Liver (tissue), 9 donors: Measurements from ENCODE around the gene PALLD. TPM values are rescaled to one million over a fixed set of nuclear protein-coding genes. Genes with fewer than 3 reads are reported as not detected.
"Not testable (repeated sequence)": the region's sequence is repeated elsewhere in the genome, so short reads cannot be mapped to it uniquely, and the experiment has no call there.

Experiments
- DNase-seq: peaks from one replicate; pipeline ENCODE4 v3.0.0-alpha.2; 2017; ENCODE audit warnings: low spot score
- H3K27ac ChIP-seq, 2 donors: one replicate each; pipeline ENCODE4 v1.7.0; 2013; ENCODE audit warnings: inconsistent platforms in 2 of 2, low read length in 2 of 2, control low read depth in 1 of 2, low read depth in 1 of 2, mild to moderate bottlenecking in 1 of 2
- H3K27me3 ChIP-seq, 4 donors: one replicate each; pipeline versions ENCODE4 v1.6.1 to v1.7.0; 2013; ENCODE audit warnings: low read length in 3 of 4, inconsistent platforms in 1 of 4, mild to moderate bottlenecking in 1 of 4, moderate library complexity in 1 of 4; ENCODE audit not compliant: control insufficient read depth in 4 of 4, insufficient read depth in 4 of 4
- H3K36me3 ChIP-seq, 4 donors: one replicate each; pipeline versions ENCODE4 v1.6.1 to v1.7.0; 2013; ENCODE audit warnings: low read length in 3 of 4, mild to moderate bottlenecking in 3 of 4, low read depth in 1 of 4, moderate library complexity in 1 of 4; ENCODE audit not compliant: control insufficient read depth in 4 of 4, insufficient read depth in 3 of 4
- H3K4me1 ChIP-seq, 4 donors: one replicate each; pipeline versions ENCODE4 v1.6.1 to v1.7.0; 2013; ENCODE audit warnings: low read length in 3 of 4, mild to moderate bottlenecking in 3 of 4, moderate library complexity in 1 of 4; ENCODE audit not compliant: control insufficient read depth in 4 of 4, insufficient read depth in 4 of 4
- H3K4me3 ChIP-seq, 3 donors: one replicate each; pipeline versions ENCODE4 v1.6.1 to v1.7.0; 2013; ENCODE audit warnings: low read length in 3 of 3, control low read depth in 1 of 3, low read depth in 1 of 3, mild to moderate bottlenecking in 1 of 3
- H3K9ac ChIP-seq, 2 donors: one replicate each; pipeline ENCODE4 v1.7.0; 2013; ENCODE audit warnings: low read length in 2 of 2, mild to moderate bottlenecking in 2 of 2, moderate library complexity in 2 of 2, control low read depth in 1 of 2, low read depth in 1 of 2
- H3K9me3 ChIP-seq, 4 donors: one replicate each; pipeline versions ENCODE4 v1.6.1 to v1.7.0; 2013; ENCODE audit warnings: low read length in 3 of 4; ENCODE audit not compliant: control insufficient read depth in 4 of 4
- ATF3 ChIP-seq: IDR thresholded peaks from 2 replicates; pipeline ENCODE4 v1.6.1; 2016; ENCODE audit warnings: antibody characterized with exemption
- CTCF ChIP-seq: fragments of 150-350 bp; IDR thresholded peaks from 2 replicates; pipeline ENCODE4 v1.5.1; 2017; ENCODE audit warnings: improper control_type of control experiment, low read depth, low read length; ENCODE audit not compliant: missing input control
- FOXA2 ChIP-seq: IDR thresholded peaks from 2 replicates; pipeline ENCODE4 v1.6.1; 2016; ENCODE audit warnings: antibody characterized with exemption
- GABPA ChIP-seq, 2 donors: IDR thresholded peaks in 1 of 2; conservative IDR thresholded peaks in 1 of 2; 2 replicates each; pipeline ENCODE4 v1.6.1; 2016; ENCODE audit warnings: antibody characterized with exemption in 2 of 2, mild to moderate bottlenecking in 1 of 2, moderate library complexity in 1 of 2
- HNF4G ChIP-seq: IDR thresholded peaks from 2 replicates; pipeline ENCODE4 v1.6.1; 2016; ENCODE audit warnings: antibody characterized with exemption
- MAX ChIP-seq: IDR thresholded peaks from 2 replicates; pipeline ENCODE4 v1.6.1; 2016; ENCODE audit warnings: antibody characterized with exemption
- NR2F2 ChIP-seq: IDR thresholded peaks from 2 replicates; pipeline ENCODE4 v1.6.1; 2016; ENCODE audit warnings: antibody characterized with exemption
- RXRA ChIP-seq, 2 donors: IDR thresholded peaks; 2 replicates each; pipeline ENCODE4 v1.6.1; 2017 to 2018; ENCODE audit warnings: antibody characterized with exemption in 2 of 2, mild to moderate bottlenecking in 1 of 2
- SP1 ChIP-seq: IDR thresholded peaks from 2 replicates; pipeline ENCODE4 v1.6.1; 2018; ENCODE audit warnings: antibody characterized with exemption, mild to moderate bottlenecking
- YY1 ChIP-seq: IDR thresholded peaks from 2 replicates; pipeline ENCODE4 v1.6.1; 2016; ENCODE audit warnings: antibody characterized with exemption, mild to moderate bottlenecking
- ZBTB33 ChIP-seq: IDR thresholded peaks from 2 replicates; pipeline ENCODE4 v1.6.1; 2016; ENCODE audit warnings: antibody characterized with exemption
- WGBS: extraction: QIAGEN DNeasy Blood & Tissue Kit; methylation state at CpG from one replicate; pipeline ENCODE4 v1.1.7; 2013; 5-methylcytosine and 5-hydroxymethylcytosine counted together
- polyA plus RNA-seq, 2 donors: library from polyadenylated mRNA; stranded (reverse) in 1 of 2; unstranded in 1 of 2; fragments of 200-250 nt in 1 of 2; fragments of >200 nt in 1 of 2; fragmentation: Nextera tagmentation in 1 of 2; extraction: Ambion mirVana in 1 of 2; gene quantifications; one replicate each; pipeline versions ENCODE4 v1.2.1 to v1.2.3, GENCODE V29; 2013 to 2015
- total RNA-seq, 2 donors: library from RNA; depleted of rRNA; stranded (reverse); fragments of >200 nt; gene quantifications; one replicate each; pipeline ENCODE4 v1.2.3, GENCODE V29; 2014
- donor health status: healthy.
- donor health status: healthy.
- donor health status: healthy.
- donor health status: healthy.
- donor health status: healthy.

PALLD gene
- total and polyA plus RNA-seq, 4 donors: 9.0 to 26.3 (median 14.7) TPM

- no peak overlapping the region for H3K4me3 ChIP-seq
- H3K9me3 ChIP-seq: no peaks in the 10 kb centered on the region
- no peak for DNase-seq
- WGBS: 94% methylated on average over 5 of the region's 5 CpGs
- no peaks in the 10 kb centered on the region for H3K27me3 ChIP-seq
- no peak overlapping the region for H3K9ac ChIP-seq
- peaks cover under 1 to 10% (median 6%) of the 10 kb centered on the region in 4 donors for H3K36me3 ChIP-seq
- H3K4me1 ChIP-seq: no peaks in the 10 kb centered on the region
- no peak for TF ChIP-seq ZBTB33
- no peak for TF ChIP-seq FOXA2
- no peak for TF ChIP-seq ATF3
- TF ChIP-seq SP1: no peak
- H3K27ac ChIP-seq: no peak overlapping the region
These were observed 43.7 kb upstream of the PALLD start for GRCh38 chr4:168453146-168453545.

GRCh38 chr4:168458256-168458655, 38.6 kb upstream of the PALLD start:
- H3K27me3 ChIP-seq, H3K9ac ChIP-seq, H3K4me1 ChIP-seq, H3K36me3 ChIP-seq, H3K4me3 ChIP-seq, DNase-seq, H3K27ac ChIP-seq, H3K9me3 ChIP-seq: not testable (repeated sequence)
- WGBS: 97% methylated on average over 2 of the region's 2 CpGs

- WGBS: 84% methylated on average over 4 of the region's 4 CpGs
- TF ChIP-seq RXRA (IDR thresholded peaks at IDR 0.05): no peak
- no peak for DNase-seq
These were observed 35.0 kb upstream of the PALLD start for GRCh38 chr4:168461821-168462220.

GRCh38 chr4:168472920-168473319, 23.9 kb upstream of the PALLD start:
- Histone ChIP-seq H3K4me3 (no peak overlapping the region), H3K36me3 (peaks cover 0 to 24% (median 12%) of the 10 kb centered on the region in 4 donors), H3K27me3 (no peaks in the 10 kb centered on the region), H3K9me3 (no peaks in the 10 kb centered on the region), H3K4me1 (peaks cover 4 to 10% (median 7%) of the 10 kb centered on the region in 4 donors), H3K9ac (no peak overlapping the region), H3K27ac (no peak overlapping the region)
- over 99% methylated on average over 2 of the region's 2 CpGs for WGBS
- TF ChIP-seq GABPA (IDR thresholded peaks at IDR 0.05 in 1 of 2, conservative IDR thresholded peaks at IDR 0.05 in 1 of 2) (no peak), ZBTB33 (no peak), ATF3 (no peak), RXRA (IDR thresholded peaks at IDR 0.05) (no peak), YY1 (no peak), MAX (no peak), CTCF (no peak), HNF4G (no peak), NR2F2 (no peak)
- no peak for DNase-seq

More at GRCh38 chr4:168461821-168462220, 35.0 kb upstream of the PALLD start:
- no peaks in the 10 kb centered on the region for H3K9me3 ChIP-seq
- H3K4me3 ChIP-seq: no peak overlapping the region
- H3K9ac ChIP-seq: no peak overlapping the region
- no peaks in the 10 kb centered on the region for H3K27me3 ChIP-seq
- no peak overlapping the region for H3K27ac ChIP-seq
- H3K4me1 ChIP-seq: no peaks in the 10 kb centered on the region
- H3K36me3 ChIP-seq: peaks cover 1 to 8% (median 4%) of the 10 kb centered on the region in 4 donors
